IMR-90 (cell line): ENCODE results near the gene AMIGO2.

Experiments used
- BHLHE40 ChIP-seq: fragments of 150-350 bp; IDR thresholded peaks from 2 replicates; pipeline ENCODE4 v1.6.1; 2016; ENCODE audit warnings: mild to moderate bottlenecking, low read depth, low read length
- CEBPB ChIP-seq: IDR thresholded peaks from 2 replicates; pipeline ENCODE4 v1.6.1; 2012; ENCODE audit warnings: low read depth, low read length, improper control_type of control experiment
- CTCF ChIP-seq: conservative IDR thresholded peaks from 2 replicates; pipeline ENCODE4 v1.5.1; 2012; ENCODE audit warnings: mild to moderate bottlenecking, low read depth, low read length, improper control_type of control experiment
- ELK1 ChIP-seq: fragments of 150-350 bp; IDR thresholded peaks from 2 replicates; pipeline ENCODE4 v1.6.1; 2016; ENCODE audit warnings: low read depth, mild to moderate bottlenecking, low read length, moderate library complexity, borderline replicate concordance
- MAFK ChIP-seq: IDR thresholded peaks from 2 replicates; pipeline ENCODE4 v1.6.1; 2012; ENCODE audit warnings: low read depth, low read length, improper control_type of control experiment
- MAZ ChIP-seq: IDR thresholded peaks from 2 replicates; pipeline ENCODE4 v1.6.1; 2012; ENCODE audit warnings: low read depth, mild to moderate bottlenecking, low read length, improper control_type of control experiment, moderate library complexity, borderline replicate concordance
- MXI1 ChIP-seq: IDR thresholded peaks from 2 replicates; pipeline ENCODE4 v1.6.1; 2012; ENCODE audit warnings: low read depth, mild to moderate bottlenecking, low read length, moderate library complexity, borderline replicate concordance
- POLR2A ChIP-seq: IDR thresholded peaks from 2 replicates; pipeline ENCODE4 v1.6.1; 2012; ENCODE audit warnings: mild to moderate bottlenecking, low read depth, low read length
- RAD21 ChIP-seq: IDR thresholded peaks from 2 replicates; pipeline ENCODE4 v1.6.1; 2012; ENCODE audit warnings: low read length, improper control_type of control experiment
- RCOR1 ChIP-seq: IDR thresholded peaks from 2 replicates; pipeline ENCODE4 v1.6.1; 2012; ENCODE audit warnings: mild to moderate bottlenecking, low read length, improper control_type of control experiment; ENCODE audit not compliant: insufficient replicate concordance
- RFX5 ChIP-seq: IDR thresholded peaks from 2 replicates; pipeline ENCODE4 v1.8.0; 2012; ENCODE audit warnings: low read depth, mild to moderate bottlenecking, low read length, moderate library complexity
- SMC3 ChIP-seq: fragments of 150-350 bp; IDR thresholded peaks from 2 replicates; pipeline ENCODE4 v1.6.1; 2016; ENCODE audit warnings: low read depth, mild to moderate bottlenecking, antibody characterized with exemption, low read length, moderate library complexity
- USF2 ChIP-seq: fragments of 150-350 bp; IDR thresholded peaks from 2 replicates; pipeline ENCODE4 v1.6.1; 2017; ENCODE audit warnings: mild to moderate bottlenecking, antibody characterized with exemption, low read length, low read depth

- TF ChIP-seq RFX5, result no peak
- TF ChIP-seq POLR2A, result no peak
- no peak for TF ChIP-seq CTCF
- no peak for TF ChIP-seq RAD21
- no peak for TF ChIP-seq USF2
- TF ChIP-seq ELK1, result no peak
- no peak for TF ChIP-seq SMC3
- no peak for TF ChIP-seq RCOR1
- TF ChIP-seq MAFK, result no peak
- no peak for TF ChIP-seq BHLHE40
- no peak for TF ChIP-seq CEBPB
- no peak for TF ChIP-seq MAZ
- TF ChIP-seq MXI1, result no peak
Observed at GRCh38 chr12:47110011-47110541, 30.3 kb upstream of the AMIGO2 start.
